Testis (tissue), 3 donors: ENCODE measurements around the gene SPAG17. TPM values are rescaled to one million over a fixed set of nuclear protein-coding genes. Genes with fewer than 3 reads are reported as not detected.

Source experiments
- DNase-seq: peaks from one replicate; pipeline ENCODE4 v3.0.0-alpha.2; 2019
- H3K27ac ChIP-seq, 2 donors: fragments of 200-600 bp; sonication (generic); one replicate each; pipeline ENCODE4 v1.5.1; 2019
- H3K27me3 ChIP-seq: fragments of 200-600 bp; sonication (generic); one replicate; pipeline ENCODE4 v1.5.1; 2019
- H3K36me3 ChIP-seq: fragments of 200-600 bp; sonication (generic); one replicate; pipeline ENCODE4 v1.5.1; 2017; ENCODE audit warnings: low read depth; ENCODE audit errors: missing control alignments
- H3K4me1 ChIP-seq: fragments of 200-600 bp; sonication (generic); one replicate; pipeline ENCODE4 v1.5.1; 2019
- H3K4me3 ChIP-seq, 2 donors: fragments of 200-600 bp; sonication (generic); one replicate each; pipeline ENCODE4 v1.5.1; 2017 to 2019
- H3K9me3 ChIP-seq: fragments of 200-600 bp; sonication (generic); one replicate; pipeline ENCODE4 v1.5.1; 2017
- CTCF ChIP-seq, 3 experiments: fragments of 450-650 bp in 2 of 3; fragments of 200-600 bp in 1 of 3; sonication (generic) in 1 of 3; IDR thresholded peaks; one replicate each; pipeline ENCODE4 v1.5.1; 2016 to 2019; ENCODE audit warnings: antibody characterized with exemption in 3 of 3, mild to moderate bottlenecking in 2 of 3, moderate library complexity in 1 of 3
- POLR2A ChIP-seq: fragments of 450-650 bp; IDR thresholded peaks from one replicate; pipeline ENCODE4 v1.6.1; 2017; ENCODE audit warnings: antibody characterized with exemption, mild to moderate bottlenecking, moderate library complexity
- WGBS, 2 donors: methylation state at CpG; one replicate each; pipeline ENCODE4 v1.1.5; 2018; 5-methylcytosine and 5-hydroxymethylcytosine counted together
- intact Hi-C: fragments of 100-400 bp; cut with DNase I; formaldehyde crosslinking; loops from one replicate; pipeline ENCODE4 v1.15.1; 2023; ENCODE audit warnings: low total_unique reads
- polyA plus RNA-seq: library from polyadenylated mRNA; stranded (reverse); fragments of 350-450 nt; fragmentation: Illumina TruSeq; extraction: RNeasy Lipid Tissue Mini Kit (QIAGEN cat#74804); gene quantifications from one replicate; pipeline ENCODE4 v1.2.3, GENCODE V29; 2014; ENCODE audit warnings: low read depth, low replicate concordance; ENCODE audit not compliant: insufficient read depth
- total RNA-seq, 2 donors: library from RNA; depleted of rRNA; stranded (reverse); fragments of >200 nt; gene quantifications; one replicate each; pipeline ENCODE4 v1.2.3, GENCODE V29; 2016

SPAG17 gene
- total and polyA plus RNA-seq, 3 donors from 2014 or later, result 34.6 to 95.7 (median 38.7) TPM

DNA sequence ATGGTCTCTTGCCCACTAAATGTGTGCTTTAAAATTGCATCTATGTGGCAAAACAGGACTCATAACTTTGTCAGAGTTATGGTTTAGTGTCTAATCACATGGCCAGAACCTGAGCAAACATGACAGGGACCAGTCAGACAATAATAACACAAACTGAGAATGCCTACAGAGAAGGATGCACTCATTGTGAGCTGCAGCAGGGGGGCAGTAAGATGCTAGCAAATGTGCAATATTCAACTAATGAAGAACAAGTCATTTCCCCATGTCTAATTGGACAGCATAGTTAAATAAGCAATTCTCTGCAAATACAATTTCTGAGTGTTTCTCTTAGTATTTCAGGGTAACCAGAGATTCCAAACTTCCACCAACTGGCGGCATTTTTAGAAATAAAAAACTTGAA lies 30.8 kb downstream of the SPAG17 start:
- Histone ChIP-seq H3K36me3 (no peaks in the 10 kb centered on the region), H3K27ac (no peak overlapping the region), H3K9me3 (no peaks in the 10 kb centered on the region), H3K27me3 (no peaks in the 10 kb centered on the region), H3K4me3 (no peak overlapping the region), H3K4me1 (no peaks in the 10 kb centered on the region)
- DNase-seq, result peak; percentile 38
- 90 to 100% methylated on average over 1 of the region's 1 CpG for WGBS, 2 donors
- TF ChIP-seq POLR2A (no peak), CTCF (IDR thresholded peaks at IDR 0.05) (peak in 2 of 3 experiments; percentile 26 to 29)
- intact Hi-C loops, result no loop called here

DNA sequence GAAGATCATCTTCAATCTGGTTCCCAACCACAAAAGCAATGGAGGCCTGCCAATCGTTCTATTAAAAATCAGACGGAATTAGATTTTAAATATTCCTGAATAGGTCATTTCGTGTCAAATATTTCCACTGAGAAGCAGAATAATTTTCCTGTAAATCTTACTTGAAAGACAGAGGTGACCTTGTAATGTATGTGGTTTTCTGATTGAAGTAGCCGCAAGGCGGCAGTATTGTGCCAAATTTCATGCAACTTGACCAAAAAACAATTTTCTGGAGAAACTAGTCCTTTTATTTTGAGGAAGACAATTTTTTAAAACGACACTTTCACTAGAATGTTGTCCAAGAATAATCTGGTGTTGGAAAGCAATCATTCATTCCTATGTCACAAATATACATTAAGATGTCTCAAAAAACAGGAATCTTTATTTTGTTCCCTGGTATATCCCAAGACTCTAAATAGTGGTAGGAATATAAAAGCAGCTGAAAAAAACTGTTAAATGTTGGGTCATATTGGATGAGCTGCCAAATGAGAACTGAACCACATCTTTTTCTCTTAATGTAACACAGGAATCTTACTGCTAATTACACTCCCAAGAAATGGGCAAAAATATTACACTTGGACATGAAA lies 33.6 kb downstream of the SPAG17 start:
- TF ChIP-seq CTCF (IDR thresholded peaks at IDR 0.05) (peak in 2 of 3 experiments; percentile 53 to 78), POLR2A (no peak)
- H3K36me3 ChIP-seq, result no peaks in the 10 kb centered on the region
- H3K27me3 ChIP-seq, result no peaks in the 10 kb centered on the region
- DNase-seq, result peak; percentile 71
- no peaks in the 10 kb centered on the region for H3K9me3 ChIP-seq
- 21 to 33% methylated on average over 6 of the region's 6 CpGs for WGBS, 2 donors
- intact Hi-C loops, result no loop called here
- no peak overlapping the region for H3K27ac ChIP-seq
- no peaks in the 10 kb centered on the region for H3K4me1 ChIP-seq
- no peak overlapping the region for H3K4me3 ChIP-seq

- Histone ChIP-seq H3K36me3 (no peaks in the 10 kb centered on the region), H3K4me1 (no peaks in the 10 kb centered on the region), H3K9me3 (no peaks in the 10 kb centered on the region), H3K27me3 (no peaks in the 10 kb centered on the region), H3K4me3 (no peak overlapping the region), H3K27ac (no peak overlapping the region)
- WGBS, 2 donors, result 76 to 84% methylated on average over 8 of the region's 8 CpGs
- intact Hi-C loops, result no loop called here
- no peak for DNase-seq
- TF ChIP-seq CTCF (IDR thresholded peaks at IDR 0.05), result no peak
- TF ChIP-seq POLR2A, result no peak
Measured at GRCh38 chr1:118149799-118150198, 35.2 kb downstream of the SPAG17 start.

GRCh38 chr1:118148034-118148433 lies 37.0 kb downstream of the SPAG17 start:
- no peak overlapping the region for H3K4me3 ChIP-seq
- intact Hi-C loops, result no loop called here
- no peaks in the 10 kb centered on the region for H3K4me1 ChIP-seq
- WGBS, 2 donors, result 48 to 51% methylated on average over 7 of the region's 7 CpGs
- H3K27ac ChIP-seq, result no peak overlapping the region
- no peaks in the 10 kb centered on the region for H3K36me3 ChIP-seq
- peak; percentile 63 for DNase-seq
- H3K27me3 ChIP-seq, result no peaks in the 10 kb centered on the region
- H3K9me3 ChIP-seq, result no peaks in the 10 kb centered on the region
- no peak for TF ChIP-seq POLR2A
- TF ChIP-seq CTCF (IDR thresholded peaks at IDR 0.05), result no peak

- Histone ChIP-seq H3K4me1 (no peaks in the 10 kb centered on the region), H3K27ac (no peak overlapping the region), H3K27me3 (no peaks in the 10 kb centered on the region), H3K36me3 (no peaks in the 10 kb centered on the region), H3K9me3 (no peaks in the 10 kb centered on the region), H3K4me3 (no peak overlapping the region)
- 35 to 59% methylated on average over 1 of the region's 1 CpG for WGBS, 2 donors
- no peak for TF ChIP-seq CTCF (IDR thresholded peaks at IDR 0.05)
- TF ChIP-seq POLR2A, result no peak
- DNase-seq, result no peak
- intact Hi-C loops, result no loop called here
Measured at GRCh38 chr1:118147522-118147921, 37.5 kb downstream of the SPAG17 start.
